ENCODE data around the gene ARHGAP25. TPM values are rescaled to one million over a fixed set of nuclear protein-coding genes. Genes with fewer than 3 reads are reported as not detected.

The ARHGAP25 gene
- total and polyA plus RNA-seq, 2 donors from 2014 or later: 6.3 to 20.4 TPM

- Histone ChIP-seq H3K4me1 (ENCODE audit: control insufficient read depth in 2 of 3, insufficient read depth in 2 of 3, low read depth in 1 of 3, low read length in 3 of 3) (no peaks in the 10 kb centered on the region), H3K27me3 (ENCODE audit: control insufficient read depth, insufficient read depth, low read length) (no peaks in the 10 kb centered on the region), H3K9me3 (ENCODE audit: control insufficient read depth in 2 of 3, insufficient read depth in 1 of 3, low read length in 3 of 3) (peaks cover 0 to 5% (median 0%) of the 10 kb centered on the region in 3 donors), H3K4me3 (ENCODE audit: low read length in 3 of 3) (no peak overlapping the region), H3K27ac (ENCODE audit: low read depth in 2 of 2, low read length in 2 of 2) (no peak overlapping the region), H3K36me3 (ENCODE audit: control insufficient read depth in 2 of 3, insufficient read depth in 3 of 3, low read length in 3 of 3) (no peaks in the 10 kb centered on the region), H3K9ac (ENCODE audit: low read length in 3 of 3) (no peak overlapping the region)
- DNase-seq (no peak), FAIRE-seq (no peak)
- intact Hi-C loops (cut with DNase I): no loop called here
- TF ChIP-seq CTCF (IDR thresholded peaks at IDR 0.05; ENCODE audit: borderline replicate concordance, extremely low read depth, insufficient read depth): no peak
Observed at GRCh38 chr2:68693951-68694350, 40.7 kb upstream of the ARHGAP25 start.

DNA sequence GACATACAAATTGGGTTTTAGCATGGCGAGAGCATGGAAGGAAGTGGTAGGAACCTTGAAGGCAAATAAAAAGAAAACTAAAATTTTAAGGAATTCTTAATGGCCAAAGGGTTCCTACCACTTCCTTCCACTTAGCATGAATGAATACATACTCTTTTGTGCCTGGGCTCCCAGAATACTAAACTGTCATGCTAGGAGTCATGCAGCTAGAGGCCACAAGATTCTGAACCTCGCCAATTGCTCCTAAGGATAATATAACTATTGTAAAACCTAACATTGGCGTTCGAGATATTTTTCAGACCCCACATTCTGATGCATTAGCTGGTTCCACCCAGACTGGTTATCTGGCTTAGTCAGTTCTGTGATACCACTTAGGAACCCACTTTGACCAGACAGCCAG lies 38.6 kb upstream of the ARHGAP25 start:
- DNase-seq (no peak), FAIRE-seq (no peak)
- intact Hi-C loops (cut with DNase I): no loop called here
- Histone ChIP-seq H3K4me3 (ENCODE audit: low read length in 3 of 3) (no peak overlapping the region), H3K27ac (ENCODE audit: low read depth in 2 of 2, low read length in 2 of 2) (no peak overlapping the region), H3K36me3 (ENCODE audit: control insufficient read depth in 2 of 3, insufficient read depth in 3 of 3, low read length in 3 of 3) (no peaks in the 10 kb centered on the region), H3K9me3 (ENCODE audit: control insufficient read depth in 2 of 3, insufficient read depth in 1 of 3, low read length in 3 of 3) (peaks cover 0 to 5% (median 0%) of the 10 kb centered on the region in 3 donors), H3K9ac (ENCODE audit: low read length in 3 of 3) (no peak overlapping the region), H3K4me1 (ENCODE audit: control insufficient read depth in 2 of 3, insufficient read depth in 2 of 3, low read depth in 1 of 3, low read length in 3 of 3) (no peaks in the 10 kb centered on the region), H3K27me3 (ENCODE audit: control insufficient read depth, insufficient read depth, low read length) (no peaks in the 10 kb centered on the region)
- TF ChIP-seq CTCF (IDR thresholded peaks at IDR 0.05; ENCODE audit: borderline replicate concordance, extremely low read depth, insufficient read depth): no peak

DNA sequence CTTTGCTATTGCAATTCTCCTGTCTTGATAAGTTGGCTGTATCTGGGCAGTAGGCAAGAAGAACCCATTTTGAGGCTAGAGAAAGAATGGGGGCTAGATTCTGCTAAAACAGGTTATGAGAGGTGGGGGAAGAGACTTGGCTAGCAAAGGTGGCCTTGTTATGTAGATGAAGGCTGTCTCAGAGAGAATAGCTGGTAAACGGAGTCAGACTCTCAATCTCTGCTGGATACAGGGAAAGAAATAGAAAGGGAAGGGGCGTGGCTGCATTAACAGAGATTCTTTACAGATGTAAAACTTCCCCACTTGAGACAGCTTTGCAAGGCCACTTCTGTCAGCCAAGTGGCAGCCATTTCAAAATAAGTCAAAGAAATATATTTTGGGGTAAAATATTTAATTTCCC lies 38.1 kb upstream of the ARHGAP25 start:
- H3K36me3 ChIP-seq (ENCODE audit: control insufficient read depth in 2 of 3, insufficient read depth in 3 of 3, low read length in 3 of 3): no peaks in the 10 kb centered on the region
- H3K4me1 ChIP-seq (ENCODE audit: control insufficient read depth in 2 of 3, insufficient read depth in 2 of 3, low read depth in 1 of 3, low read length in 3 of 3): no peaks in the 10 kb centered on the region
- peaks cover 0 to 5% (median 0%) of the 10 kb centered on the region in 3 donors for H3K9me3 ChIP-seq (ENCODE audit: control insufficient read depth in 2 of 3, insufficient read depth in 1 of 3, low read length in 3 of 3)
- DNase-seq (no peak), FAIRE-seq (no peak)
- no peaks in the 10 kb centered on the region for H3K27me3 ChIP-seq (ENCODE audit: control insufficient read depth, insufficient read depth, low read length)
- H3K27ac ChIP-seq (ENCODE audit: low read depth in 2 of 2, low read length in 2 of 2): no peak overlapping the region
- no peak overlapping the region for H3K4me3 ChIP-seq (ENCODE audit: low read length in 3 of 3)
- TF ChIP-seq CTCF (IDR thresholded peaks at IDR 0.05; ENCODE audit: borderline replicate concordance, extremely low read depth, insufficient read depth): no peak
- no peak overlapping the region for H3K9ac ChIP-seq (ENCODE audit: low read length in 3 of 3)
- intact Hi-C loops (cut with DNase I): no loop called here
